HG03103 (cell line): ENCODE results near the gene ENOX1.

ENCODE experiments used
- ATAC-seq: cut with Tn5 transposase; IDR thresholded peaks from one replicate; pipeline ENCODE4 v1.9.1; 2021; ENCODE audit warnings: low read depth; ENCODE audit not compliant: unreplicated experiment

Gene ENOX1

DNA sequence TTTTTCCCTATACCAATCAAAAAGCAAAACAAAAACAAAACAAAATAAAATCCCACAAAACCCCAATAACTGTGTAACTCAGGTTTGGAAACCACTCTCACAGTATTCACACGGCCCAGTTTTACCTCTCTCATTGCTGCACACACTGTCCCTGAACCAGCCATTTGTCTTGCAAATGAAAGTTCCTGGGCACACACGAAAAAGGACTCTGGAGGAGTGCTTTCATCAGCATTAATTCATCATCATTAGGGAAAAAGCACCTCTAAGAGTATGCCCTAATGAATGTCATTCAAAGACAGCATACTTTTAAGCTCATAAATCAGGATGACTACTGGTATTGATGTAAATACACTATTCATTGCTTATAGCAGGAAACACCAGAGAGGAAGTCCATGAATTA, 457.1 kb downstream of the ENOX1 start:
- ATAC-seq, result no peak

DNA sequence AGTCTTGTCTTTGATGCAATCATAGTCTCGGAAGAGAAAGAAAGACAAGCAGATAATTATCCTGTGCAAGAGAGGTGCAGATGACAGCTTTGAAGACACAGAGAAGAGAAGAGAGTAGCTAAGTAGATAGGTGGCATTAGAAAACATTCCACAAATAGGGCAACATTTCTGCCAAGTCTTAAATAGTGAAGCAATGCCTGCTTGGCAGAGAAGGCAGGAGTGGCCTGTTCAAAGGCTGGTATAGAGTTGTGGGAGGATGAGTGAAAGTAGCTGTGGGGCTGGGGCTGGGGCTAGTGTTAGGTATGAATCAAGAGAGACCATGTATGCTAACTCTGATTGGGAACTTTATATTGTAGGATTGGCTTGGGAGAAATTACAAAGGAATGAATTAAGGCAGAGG, 457.9 kb downstream of the ENOX1 start:
- no peak for ATAC-seq

DNA sequence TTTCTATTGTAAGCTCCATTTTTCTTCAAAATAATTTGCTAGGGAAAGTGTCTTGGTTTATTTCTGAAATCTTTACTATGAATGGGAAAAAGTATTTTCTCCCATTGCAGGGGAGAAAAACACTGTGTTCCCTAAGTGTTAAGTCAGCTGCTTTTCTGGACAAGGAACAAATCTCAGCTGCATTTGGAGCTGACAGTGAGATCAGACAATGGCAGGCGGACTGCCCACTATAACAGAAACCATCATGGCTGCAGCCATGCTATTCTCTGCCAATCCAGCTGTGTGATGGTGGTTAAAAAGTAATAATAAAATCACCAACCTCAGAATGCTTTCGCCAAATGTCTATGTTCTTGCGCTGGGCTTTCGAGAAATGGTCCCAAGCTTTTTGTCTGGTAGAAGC, 460.7 kb downstream of the ENOX1 start:
- no peak for ATAC-seq

DNA sequence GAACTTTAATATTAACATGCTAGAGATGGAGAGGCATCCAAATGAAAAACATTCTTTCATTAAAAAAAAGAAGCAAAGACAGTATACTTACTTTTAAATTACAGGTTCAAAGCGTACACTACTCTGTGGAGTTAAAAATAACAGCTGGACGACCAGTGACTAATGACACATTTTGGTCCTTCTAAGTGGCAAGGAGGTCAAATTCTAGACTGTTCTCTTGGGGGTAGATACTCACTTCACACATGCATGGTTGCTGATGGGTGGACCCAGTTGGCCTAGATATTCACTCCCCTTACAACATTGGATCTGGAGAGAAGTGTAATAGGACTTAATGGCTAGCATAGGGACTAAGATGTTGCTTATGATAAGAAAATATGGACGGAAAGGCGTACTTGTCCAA, 461.1 kb downstream of the ENOX1 start:
- no peak for ATAC-seq

DNA sequence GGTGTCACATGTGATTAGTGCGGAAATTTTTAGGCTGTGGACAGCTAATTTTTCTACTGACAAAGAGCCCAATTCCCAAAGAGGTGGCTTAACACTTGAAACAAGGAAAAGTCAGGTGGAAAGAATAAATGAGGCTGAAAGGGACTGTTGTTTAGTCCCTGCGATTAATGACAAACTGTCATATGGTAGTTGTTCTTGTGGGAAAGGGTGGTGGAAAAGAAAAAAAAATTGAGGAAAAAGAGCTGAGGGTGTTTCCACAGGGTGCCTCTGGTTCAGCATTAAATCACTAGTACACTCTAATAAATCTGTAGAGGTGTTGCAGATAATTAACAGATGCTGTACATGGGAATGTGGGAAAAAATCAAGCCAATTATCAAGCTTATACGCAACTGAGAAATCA, 462.6 kb downstream of the ENOX1 start:
- no peak for ATAC-seq

DNA sequence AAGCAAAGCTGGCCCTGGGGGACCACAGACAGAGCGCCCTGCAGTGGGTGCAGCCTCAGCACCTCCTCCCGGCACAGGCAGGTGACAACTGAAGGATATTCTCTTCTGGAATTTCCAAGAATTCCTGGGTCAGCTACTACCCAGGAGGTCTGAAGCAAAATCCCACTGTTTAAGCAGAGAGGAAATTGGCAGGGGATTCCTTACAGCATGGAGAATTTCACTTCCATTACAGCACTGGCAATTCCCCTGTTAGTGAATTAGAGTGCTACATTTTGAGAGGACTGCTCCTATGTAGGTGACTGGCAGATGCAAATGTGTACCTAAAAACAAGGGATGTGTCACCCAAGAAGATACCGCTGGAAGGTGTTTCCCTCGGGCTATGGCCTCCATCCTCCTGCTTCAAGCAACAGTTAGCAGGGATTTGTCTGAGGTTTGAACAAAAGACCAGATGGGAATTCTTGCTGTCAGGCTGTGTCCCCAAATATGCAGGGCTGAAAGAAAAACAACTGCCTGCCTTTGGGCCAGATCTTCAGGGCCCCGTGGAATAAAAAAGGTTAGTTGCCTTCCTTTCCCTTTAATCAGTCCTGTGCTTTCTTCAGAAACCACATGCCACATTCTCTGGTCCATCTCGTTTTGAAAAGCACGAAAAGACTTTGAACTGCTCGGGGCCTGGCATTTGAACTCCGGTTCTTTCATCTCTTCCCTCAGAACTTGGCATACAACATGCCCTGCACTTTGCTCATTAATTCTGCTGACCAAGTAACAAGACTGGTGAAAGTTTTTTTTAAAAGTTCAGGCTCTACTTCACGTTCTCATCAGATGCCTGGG, 466.9 kb downstream of the ENOX1 start:
- no peak for ATAC-seq

DNA sequence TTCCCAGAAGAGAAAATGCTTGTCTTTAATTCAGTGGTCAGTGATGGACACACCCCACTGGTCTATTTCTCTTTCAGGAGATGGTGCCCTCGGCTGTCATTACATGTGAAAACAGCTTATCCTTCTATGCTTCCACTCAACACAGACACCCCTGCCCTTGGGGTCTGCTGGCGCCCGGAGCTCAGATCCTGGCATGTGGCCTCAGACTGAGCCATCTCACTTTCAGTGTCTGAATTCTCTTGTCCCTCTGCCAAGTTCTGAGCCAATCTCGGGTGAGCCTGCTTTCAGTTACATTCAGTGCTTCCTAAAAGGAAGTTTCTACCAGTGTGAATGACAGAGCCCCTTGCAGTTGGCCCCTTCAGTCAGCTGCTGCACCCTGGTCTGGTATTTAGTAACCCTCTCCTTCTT, 469.8 kb downstream of the ENOX1 start:
- ATAC-seq, result no peak

DNA sequence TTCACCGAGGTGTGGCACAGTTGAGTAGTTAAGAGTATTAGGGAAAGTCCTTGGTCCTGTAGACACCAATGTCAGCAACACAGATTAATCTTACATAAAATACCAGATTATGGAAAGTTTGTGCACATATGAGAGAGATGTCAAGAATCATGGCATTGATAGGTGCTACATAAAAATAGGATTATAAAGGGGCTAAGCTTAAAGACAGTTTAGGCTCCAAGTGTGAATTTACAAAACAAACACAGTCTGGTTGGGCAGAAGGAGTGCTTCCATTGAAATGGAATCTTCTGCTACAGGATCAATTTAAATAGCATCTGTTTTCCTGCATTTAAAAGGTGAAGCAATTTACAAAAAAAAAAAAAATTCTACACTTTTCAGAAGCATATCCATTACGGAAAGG, 470.5 kb downstream of the ENOX1 start:
- ATAC-seq, result no peak

DNA sequence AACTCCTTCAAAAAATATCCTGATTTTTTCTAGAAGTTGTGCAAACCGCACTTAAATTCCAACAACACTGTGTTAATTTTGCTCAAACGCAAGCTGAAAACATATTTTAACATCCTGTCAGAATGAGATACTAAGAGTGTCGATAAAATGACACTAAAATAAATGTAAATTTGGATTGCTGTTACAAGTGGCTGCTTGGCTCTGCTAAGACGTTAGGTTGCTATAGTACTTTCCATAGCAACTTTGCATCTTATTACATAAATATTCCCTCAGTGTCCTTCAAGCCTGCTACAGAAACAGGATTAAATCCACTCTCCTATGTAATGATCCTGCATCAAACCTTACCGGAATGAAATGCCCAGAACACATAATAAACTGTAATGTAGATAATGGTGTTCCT, 471.2 kb downstream of the ENOX1 start:
- ATAC-seq, result no peak

DNA sequence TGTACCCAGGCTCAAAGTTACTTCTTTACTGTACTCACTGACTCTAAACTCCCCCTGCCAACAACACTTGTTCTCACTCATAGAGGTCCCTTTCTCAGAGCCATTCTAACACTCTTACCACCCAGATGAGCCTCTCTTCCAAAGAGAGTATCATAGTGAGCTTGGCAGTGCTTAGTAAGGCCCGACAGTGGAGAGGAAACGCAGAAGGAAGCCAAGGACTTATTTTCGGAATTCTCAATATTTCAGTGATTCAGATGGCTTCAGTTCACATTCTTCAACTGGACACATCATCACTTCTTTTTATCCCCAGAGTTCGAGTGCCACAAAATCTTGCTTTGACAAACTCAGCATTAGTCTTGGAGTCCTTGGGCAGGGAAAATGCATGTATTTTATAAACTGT, 477.5 kb downstream of the ENOX1 start:
- ATAC-seq, result no peak

DNA sequence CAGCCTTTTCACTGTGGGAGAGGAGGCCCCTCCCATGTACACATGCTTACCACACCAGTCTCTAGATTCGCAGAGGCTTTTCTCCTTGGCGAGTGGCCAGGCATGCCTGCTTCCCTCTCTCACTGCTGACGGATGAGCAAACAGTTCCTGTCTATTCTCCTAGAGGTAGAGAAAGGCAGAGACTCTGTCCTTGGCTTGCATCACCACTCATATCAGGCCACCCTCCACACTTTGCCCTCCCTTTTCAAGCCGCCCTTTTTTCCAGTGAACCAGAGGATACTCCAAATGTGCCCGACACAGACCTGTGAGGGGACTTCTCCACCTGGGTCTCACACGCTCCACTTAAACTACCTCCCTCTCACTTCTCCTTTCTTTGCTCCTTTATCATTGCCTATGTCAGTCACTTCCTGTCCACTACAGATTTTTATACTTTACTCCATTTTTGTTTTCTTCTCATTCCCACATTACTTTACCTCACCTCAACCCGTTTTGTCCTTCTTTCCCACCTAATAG, 478.8 kb downstream of the ENOX1 start:
- ATAC-seq, result peak; percentile 89

DNA sequence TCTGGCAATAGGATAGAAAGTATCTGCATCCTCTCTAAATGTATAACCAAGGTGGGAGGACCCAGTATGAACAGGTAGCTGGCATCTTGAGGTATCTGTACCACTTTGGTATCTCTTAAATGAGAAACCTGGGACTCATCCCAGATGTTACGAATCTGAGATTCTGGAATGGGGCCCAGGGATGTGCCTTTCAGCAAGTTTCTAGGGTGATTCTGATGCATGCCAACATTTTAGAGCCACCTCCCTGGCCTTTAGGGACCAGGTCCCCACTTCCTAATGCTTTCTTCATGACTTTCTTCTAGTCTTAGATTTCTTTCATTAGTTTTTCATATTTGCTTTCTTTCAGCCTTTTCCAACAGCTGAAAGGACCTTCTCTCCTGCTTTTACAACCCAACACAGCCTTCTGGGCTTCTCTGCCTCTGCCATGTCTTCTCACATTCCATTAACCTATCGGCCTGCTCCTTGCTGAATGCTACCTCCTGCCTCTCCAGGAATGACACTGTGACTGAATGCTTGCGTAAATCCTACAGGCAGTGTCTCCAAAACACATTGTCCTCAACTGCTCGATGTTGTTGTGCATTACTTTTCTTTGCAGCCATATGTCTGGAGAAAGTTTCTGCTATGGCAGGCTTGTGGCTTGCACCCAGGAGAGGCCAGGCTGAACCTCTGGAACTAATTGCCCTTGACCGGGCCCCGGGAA, 479.4 kb downstream of the ENOX1 start:
- ATAC-seq, result no peak

DNA sequence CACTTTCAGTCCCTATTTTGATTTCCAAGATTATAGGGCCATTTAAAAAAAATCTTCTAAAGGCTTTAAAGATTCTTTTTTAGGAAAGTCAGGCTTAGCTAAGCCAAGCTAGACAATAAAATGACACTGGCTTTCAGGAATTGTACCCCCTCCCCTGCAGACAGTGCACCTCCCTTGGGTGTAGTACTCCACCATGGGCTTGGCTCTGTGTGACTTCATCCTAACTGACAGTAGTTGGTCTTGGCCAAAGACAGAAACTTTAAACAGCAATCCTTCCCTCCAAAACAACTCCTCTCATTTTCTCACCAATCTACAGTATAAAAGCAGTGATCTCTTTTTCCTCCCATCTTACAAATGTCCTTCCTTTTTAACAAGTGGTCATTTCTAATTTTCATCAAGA, 480.4 kb downstream of the ENOX1 start:
- ATAC-seq, result no peak

DNA sequence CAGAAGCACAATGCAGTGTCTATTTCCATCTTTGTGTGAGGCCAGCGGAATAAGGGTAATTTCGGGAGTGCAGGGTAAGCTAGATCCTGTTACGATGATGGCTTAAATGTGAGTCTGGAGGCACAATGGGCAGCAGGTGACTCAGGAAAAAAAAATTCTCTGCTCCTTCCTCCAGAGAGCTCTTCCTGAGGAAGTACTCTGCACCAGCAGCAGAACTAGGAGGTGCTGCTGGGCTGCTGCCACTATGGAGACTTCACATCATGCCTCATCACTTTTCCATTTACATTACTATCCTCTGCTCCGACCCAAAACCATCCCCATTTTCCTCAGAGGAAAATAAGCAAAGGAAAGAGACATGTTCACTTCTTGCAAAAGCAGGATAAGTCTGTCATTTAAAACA, 481.4 kb downstream of the ENOX1 start:
- no peak for ATAC-seq

DNA sequence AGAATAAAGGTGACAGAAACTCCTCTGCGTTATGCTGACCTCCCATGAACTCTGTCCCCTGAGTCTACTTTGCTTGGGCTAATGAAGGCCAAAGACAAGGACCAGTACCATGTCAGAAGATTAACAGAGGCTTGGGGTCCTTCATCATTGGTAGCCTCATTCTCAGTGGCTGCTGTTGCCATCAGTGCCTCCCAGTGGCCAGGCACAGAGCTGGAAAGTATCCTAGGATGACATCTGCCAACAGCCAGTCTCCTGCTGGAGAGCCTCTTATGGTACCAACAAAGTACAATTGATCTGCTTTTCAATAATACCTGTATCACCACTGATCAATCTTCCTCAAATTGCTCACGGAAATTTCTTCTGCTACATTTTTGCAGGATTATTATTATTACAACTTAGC, 481.8 kb downstream of the ENOX1 start:
- no peak for ATAC-seq

DNA sequence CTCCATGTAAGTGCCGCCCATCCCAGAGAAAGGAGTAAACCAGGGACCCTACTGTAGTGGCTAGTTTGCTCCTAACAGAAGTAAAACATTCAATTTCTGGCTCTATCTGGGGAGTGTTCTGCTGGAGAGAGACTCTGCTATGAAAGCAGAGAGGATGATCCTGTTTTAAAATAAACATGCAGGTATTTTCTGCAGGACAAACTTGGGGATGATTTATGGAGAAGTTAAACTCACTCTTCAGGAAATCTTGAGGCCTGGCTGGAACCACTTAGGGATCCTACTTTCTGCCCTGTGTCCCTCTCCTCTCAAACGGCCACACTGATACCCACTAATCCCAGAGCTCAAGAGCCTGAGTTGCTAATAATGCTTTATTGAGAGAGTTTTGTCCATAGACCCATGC, 482.3 kb downstream of the ENOX1 start:
- no peak for ATAC-seq

DNA sequence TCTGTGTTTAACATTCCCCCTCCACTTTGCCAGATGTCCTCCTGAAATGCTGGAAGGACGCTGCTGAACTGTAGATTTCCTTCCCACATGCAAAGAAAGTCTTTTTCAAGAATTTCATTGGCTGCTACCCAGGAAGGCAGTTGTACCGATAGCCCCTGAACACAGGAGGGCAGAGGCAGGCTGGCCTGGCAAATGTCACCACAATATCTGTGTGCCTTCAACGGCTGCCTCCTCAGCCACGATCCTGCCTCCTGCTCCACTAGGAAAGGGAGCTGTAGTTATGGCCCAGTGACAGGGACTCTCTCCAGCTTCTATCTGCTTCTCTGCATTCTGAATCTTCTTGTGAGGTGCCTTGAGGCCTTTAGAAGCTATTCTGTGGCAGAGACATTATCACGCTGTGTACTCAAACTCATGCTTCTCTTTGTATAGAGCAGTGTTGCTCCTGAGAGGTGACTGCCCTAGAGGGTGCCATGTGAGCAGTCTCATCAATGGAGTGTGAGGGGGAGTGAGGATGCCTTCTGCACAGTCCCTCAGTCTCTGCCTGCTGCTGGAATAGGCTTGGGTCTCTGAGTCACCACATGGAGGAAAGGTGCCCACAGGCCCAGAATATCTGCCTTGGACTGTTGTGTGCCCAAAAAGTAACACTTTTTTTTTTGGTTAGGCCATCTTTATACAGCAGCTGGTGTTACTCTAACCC, 483.6 kb downstream of the ENOX1 start:
- no peak for ATAC-seq

DNA sequence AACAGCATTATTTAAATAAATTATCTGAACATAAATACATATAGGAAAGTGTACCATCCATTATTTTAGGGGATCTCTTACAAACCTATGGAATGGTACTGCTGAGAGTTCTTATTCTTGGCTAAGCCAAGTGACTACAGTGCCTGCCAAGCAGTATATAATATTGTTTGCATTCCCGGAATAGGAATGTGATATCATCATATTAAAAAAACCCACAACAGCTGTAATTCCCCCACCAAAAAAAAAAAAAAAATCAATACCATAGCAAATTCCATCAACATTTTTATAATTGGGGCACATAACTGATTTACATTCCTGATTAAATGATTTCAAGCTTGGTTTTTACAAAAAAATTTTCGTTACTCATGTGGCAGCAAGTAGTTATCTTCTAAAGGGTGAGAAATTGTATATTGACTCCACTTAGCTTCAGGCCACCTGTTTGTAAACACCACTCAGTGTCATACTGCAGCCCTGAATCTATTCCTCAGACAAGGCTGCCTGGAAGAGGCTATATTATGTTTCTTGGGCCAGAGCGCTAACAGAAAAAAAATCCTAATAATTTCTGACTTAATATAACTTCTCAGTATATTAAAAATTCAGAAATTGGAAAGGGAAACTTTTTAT, 485.3 kb downstream of the ENOX1 start:
- no peak for ATAC-seq

DNA sequence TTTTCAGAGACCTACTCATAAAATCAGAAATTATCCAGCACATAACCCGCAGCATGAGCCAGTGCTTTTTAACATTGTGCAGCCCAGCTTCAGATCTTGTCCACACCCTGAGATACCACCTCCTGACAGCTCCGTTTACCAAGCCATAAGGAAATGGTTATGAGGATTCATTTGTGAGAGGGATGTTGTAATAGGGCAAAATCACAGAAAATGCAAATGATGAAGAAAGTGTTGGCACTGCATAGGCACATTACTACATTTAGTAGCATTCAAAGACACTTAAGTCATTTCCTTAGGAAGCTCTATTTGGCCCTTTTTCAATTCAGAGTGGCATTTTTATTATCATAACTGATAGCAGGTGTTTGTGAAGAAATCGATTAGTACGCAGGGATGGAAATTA, 485.9 kb downstream of the ENOX1 start:
- no peak for ATAC-seq

DNA sequence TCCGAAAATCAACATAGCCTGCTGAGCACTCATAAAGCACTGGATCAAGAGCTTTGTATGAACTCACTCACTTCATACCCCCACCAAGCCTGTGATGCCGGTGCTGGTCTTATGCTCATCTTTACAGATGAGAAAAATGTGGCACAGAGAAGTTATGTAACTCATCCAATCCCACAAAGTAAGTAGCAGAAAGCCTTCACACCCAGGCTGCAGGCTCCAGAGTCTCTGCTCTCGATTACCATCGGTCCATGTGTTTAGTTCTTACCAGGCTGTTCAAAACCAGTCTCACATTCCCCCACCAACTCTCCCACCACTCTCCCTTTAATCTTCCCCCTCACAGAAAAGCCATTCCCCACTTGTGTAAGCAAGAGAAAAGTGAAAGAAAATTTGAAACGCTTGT, 487.4 kb downstream of the ENOX1 start:
- no peak for ATAC-seq

DNA sequence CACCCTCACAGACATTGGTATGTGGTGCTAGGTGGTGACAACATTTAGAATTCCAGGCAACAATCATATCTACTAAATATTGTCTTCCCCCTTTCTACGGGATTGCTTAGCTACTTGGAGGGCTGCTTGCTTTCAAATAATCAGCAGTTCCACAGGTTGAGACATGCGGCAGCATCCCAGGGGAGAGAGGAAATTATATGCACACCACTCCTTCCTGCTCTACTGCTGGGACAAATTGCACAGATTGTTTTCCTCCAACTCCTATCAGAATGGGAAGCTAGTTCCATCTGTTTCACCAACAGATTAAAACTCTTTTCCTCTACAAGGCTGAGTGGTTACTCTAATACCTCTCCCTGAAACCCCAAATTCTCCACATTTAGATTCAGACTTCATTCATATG, 488.0 kb downstream of the ENOX1 start:
- no peak for ATAC-seq
